Iris pigment epithelial cell (primary cell): ENCODE measurements around the gene VWA3B.

Source experiments
- DNase-seq: peaks from one replicate; pipeline ENCODE4 v3.0.0-alpha.2; 2011; ENCODE audit warnings: low read depth

The VWA3B gene

DNA sequence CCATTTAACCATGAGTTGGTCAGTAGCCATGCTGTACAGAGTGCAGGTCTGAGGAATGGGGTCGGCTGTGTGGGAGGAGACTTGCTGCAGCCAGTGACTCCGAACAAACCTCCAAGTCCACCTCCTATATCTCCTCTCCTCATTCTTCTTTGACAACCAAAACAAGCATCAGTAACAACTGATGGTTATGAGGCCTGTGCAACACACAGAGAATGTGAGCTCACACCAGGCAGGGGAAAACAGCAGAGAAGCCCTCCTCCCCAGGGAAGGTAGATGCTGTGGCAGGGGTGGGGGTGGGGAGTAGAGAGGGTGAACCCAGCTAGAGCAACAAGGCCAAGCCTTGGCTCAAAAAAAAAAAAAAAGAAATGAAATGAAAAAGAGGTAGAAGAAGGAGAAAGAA lies 247.0 kb downstream of the VWA3B start:
- peak; percentile 15 for DNase-seq

DNA sequence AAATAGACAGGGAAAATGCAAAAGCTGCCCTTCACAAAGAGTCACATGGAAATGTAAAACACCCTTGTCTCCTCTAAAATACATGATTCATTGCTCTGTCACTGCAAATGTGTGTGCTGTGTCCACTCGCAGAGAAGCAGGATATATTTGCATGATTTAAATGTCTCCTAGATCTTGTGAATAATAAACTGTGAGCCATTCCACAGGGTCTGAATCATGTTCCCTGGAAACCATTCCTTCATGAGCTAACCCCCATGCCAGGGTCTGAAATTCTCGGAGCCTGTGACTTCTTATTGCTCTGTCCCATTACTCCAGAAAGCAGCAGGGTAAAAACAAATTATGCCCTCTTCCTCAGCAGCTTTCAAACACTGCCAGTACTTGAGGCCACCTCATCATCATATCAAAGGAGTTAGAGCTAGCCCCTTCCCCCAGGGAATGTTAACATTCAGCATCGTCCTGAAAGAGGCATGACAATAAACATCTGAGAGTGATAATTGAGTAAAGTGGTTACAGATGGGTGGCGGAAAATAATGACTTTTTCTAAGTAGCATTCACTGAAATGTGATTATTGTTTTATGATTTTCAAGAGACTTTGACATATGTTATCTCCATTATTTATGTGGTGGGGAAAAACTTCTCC lies 247.6 kb downstream of the VWA3B start:
- peak; percentile 89 for DNase-seq

DNA sequence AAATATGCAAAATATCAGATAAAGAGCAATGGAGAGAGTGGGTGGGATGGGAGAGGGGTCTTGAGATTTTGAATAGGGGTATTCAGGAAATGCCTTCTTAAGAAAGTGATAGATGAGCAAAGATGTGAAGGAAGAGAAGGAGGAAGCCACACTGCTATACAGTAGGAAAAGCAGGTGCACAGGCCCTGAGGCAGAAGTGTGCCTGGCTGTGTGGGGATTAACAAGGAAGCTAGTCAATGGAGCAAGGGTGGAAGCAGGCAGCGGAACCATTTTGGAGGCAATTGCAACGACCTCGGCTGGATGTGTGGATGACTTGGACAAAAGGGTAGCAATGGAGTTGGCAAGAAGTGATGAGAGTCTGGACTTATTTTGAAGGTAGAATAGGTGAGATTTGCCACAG lies 248.3 kb downstream of the VWA3B start:
- no peak for DNase-seq

DNA sequence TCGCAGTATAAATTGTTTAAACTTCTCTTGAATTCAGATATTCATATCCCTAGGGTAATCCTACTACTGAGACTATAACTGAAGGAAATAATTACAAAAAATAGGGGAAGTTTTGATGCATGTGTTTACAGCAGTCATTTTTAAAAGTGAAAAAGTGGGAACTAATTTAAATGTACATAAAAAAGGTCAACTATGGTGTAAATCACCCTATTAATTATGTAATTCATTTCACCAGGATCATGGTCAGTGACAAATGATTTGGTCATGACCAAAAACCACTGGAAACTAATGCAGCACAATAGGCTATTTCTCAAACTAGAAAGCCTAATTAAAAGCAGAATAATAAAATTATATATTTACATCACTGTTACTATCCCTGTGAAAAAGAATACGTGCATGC lies 254.3 kb downstream of the VWA3B start:
- no peak for DNase-seq

DNA sequence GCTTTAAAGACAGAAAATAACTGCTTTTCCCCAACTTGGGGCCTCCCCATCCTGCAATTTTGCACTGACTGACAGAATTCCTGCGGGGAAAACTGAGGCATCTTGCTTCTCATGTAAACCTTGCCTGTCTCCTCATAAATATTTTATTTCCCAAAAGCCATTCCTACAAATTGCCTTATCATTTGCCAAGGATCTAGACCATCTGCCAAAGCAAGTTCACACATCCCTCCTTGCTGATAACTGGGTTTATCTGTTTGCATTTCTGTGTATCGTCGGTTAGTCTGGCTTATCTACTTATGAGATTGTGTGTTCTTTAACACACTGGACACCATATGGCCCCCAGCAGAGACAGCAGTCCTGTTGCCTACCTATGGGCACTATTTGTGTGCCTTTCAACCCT lies 256.3 kb downstream of the VWA3B start:
- no peak for DNase-seq

DNA sequence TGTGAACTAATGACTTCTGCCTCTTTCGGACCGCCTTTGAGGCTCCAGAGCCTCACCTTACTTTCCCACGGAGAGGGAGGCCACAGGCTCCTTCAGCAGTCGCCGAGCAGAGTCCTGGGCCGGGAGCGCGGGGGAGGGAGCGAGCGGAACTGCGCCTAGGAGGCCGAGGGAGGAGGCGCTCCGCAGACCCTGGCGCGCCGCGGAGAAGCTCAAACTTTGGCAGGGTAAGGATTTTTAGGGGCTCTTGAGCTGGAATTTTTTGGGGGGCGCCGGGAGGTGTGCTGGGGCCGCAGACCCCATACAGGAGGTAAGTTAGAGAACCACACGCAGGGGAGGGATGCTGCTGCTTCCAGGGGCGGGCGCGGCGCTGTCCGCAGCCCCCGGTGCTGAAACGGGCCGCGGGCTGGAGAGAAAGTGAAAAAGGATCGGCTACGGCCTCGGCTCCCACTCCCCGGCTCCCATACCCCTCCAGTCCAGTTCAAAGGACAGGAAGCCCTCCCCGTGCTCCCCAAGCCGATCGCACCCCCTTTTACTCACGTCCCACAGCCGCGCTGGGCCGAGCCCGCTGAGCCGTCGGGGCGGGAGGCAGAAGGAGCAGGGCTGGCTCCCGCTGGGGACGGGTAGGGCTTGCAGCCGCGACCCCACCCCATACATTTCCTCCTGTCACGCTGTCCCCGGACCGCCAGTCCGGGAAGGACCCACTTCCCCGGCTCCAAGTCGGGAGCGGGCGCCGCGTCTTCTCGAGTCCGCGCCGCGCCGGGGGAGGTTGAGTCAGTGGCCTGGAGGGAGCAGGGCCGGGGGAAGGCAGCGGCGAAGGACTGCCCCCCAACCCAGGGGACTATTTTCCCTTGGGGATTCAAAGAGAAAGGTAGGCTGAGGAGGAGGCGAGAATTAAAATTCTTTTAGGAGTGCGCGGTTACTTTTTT lies 259.6 kb downstream of the VWA3B start, which contains the start of gene CNGA3:
CNGA3 (plus strand) TSS at position 146 of the 926 bp plus-strand sequence. CDS start 23,520 bp downstream, outside the sequence.
- DNase-seq = peak; percentile 21

DNA sequence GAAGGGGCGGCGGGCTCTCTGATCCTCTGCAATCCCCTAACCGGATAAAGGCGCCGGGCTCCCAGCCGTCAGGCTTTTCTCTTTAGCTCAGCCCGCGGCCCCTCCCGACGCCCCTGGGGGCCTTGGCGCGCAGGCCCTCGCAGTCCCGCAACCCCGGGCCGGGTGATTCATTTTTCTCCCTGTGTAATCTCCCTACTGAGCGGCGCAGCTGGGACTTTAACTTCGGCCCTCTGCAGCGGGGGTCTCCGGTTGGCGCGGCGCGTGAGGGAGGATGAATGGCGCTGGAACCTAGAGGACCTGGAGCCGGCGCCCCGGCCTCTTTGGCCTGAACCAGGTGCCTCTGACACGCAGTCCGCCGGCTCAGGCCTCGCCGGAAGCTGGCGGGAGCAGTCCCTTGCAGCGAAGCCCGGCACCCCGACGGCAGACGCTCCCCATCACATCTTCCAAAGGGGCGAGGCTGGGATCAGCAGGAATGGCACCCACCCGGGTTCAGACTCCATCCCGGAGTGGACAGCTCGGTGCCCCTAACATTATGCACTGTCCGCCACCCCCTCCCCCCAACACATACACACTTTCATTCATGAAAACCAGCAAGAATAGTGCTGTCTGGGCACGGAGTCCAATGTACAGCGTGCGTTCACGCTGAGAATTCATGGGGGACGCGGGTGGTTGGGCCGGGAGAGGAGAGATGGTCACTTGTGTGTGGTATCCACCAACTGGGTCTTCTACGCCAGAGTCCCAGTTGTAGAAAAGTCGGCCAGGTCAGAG lies 260.5 kb downstream of the VWA3B start:
- DNase-seq = no peak

DNA sequence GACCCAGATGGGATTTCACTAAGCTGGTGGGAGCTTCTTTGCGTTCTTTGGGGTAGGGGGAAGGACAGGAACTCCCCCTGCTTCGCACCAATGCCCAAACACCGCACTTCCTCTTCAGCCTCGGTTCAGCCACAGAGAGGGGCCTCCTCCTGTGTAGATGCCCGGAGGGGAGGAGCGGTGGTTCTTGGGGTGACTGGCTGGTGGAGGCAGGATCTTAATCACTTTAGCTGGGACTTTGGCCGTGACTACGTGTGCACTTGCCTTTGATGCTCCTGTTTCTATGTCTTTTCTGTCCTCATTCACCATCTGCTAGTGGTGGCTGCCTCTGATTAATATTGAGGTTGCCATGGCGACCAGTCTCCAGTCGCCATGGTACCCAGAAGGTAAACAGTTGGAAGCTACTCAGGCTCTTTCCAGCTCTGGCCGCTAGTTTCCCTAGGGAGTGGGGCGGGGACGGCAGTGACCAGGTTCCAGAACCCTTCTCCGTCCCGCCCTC lies 261.1 kb downstream of the VWA3B start:
- DNase-seq = no peak

DNA sequence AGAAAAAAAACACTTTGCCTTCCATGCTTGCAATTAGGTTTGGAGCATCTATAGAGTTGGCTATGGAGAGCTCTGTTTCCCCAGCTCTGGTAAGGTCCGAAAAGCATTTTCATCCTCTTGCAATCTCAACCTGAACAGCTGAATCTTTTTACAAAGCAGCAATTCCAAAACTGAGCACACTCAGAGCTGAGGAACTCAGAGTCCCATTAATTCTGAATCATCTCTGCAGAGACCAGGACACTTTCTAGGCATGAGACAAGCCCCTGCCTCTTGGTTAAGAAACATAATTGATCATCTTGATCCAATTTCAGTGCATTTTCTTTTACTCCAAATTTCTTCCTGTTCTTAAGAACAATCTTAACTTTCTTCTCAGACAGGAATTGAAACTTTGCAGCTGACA lies 263.4 kb downstream of the VWA3B start:
- no peak for DNase-seq

DNA sequence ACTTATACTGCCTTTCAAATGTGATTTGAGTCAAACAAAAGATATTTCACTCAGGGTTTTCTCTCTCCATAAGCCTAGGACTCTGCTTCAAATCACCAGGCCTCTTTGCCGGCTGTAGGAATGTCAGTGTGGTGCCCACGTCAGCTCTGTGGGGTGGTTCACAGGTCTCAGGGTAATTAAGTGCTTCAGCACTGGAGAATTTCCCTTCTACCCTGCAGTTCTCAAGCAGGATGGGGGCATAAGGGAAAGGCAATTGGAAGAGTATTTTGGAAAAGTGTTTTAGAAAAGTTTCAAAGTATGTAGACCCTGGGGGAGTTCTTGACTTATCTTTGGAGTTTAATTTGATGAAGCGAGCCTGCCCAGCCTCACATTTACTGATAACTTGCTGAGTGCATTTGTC lies 268.9 kb downstream of the VWA3B start:
- DNase-seq = no peak

DNA sequence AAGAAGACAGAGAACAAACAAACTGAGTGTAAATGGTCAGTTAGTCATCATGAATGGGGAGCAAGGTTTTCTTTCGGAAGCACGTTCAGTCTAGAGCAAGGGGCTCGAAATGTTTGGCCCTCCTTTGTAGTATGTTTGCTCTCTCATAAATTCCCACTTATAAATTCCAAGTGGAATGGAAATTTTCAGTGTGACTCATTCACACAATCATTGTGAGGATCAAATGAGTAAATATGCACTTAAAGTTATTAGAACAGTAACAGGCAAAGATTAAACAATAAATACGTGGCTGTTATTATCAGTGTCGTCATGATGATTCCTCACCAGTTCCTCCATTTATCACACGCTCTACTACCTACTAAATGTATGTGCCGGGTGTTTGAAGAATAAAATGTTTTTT lies 269.8 kb downstream of the VWA3B start:
- DNase-seq = no peak

DNA sequence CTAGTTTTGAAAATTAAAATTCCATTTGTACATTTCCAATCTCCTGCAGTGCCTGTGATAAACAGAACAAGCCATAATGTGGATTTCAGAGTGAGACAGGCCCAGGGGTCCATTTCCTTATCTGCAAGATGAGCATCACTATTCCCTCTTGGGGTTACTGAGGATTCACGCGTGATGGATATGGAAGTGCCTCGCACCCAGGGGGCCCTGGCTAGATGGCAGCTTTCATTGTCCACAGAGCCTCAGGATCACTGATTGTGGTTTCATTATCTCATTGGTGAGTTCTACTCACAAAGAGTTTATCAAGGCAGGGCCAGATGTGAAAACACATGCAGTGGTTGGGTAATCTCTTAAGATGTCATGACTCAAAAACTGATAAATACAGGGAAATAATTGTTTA lies 270.9 kb downstream of the VWA3B start:
- DNase-seq = no peak

DNA sequence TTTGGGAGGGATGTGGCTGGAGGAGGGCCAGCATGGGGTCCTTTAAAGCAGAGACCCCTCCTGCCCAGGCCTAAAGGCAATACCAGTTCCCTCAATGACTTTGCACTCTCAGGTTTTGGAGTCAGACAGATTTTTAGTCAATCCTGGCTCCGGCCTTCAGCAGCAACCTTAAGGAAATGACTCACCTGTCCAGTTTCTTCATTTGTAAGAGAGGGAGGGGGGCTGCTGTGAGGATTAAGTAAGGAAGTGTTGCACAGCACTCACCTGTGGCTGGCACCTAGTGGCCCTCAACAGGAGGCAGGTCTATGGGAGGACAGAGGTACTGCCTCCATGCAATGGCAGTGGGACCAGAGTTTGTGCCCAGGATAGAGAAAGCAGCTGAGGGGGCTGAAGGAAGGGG lies 273.0 kb downstream of the VWA3B start:
- no peak for DNase-seq
